ENCODE measurements around the gene ANKRD9. TPM values are rescaled to one million over a fixed set of nuclear protein-coding genes. Genes with fewer than 3 reads are reported as not detected.

The ANKRD9 gene
- total RNA-seq, 1 donor from 2014 or later = 10.8 TPM

- no peak overlapping the region for H3K27ac ChIP-seq
- Mint-ChIP-seq H3K36me3 (peaks cover 23% of the 10 kb centered on the region), H3K27me3 (ENCODE audit: insufficient read depth, low read depth) (no peaks in the 10 kb centered on the region), H3K4me1 (no peaks in the 10 kb centered on the region), H3K9me3 (no peaks in the 10 kb centered on the region), H3K4me3 (no peak overlapping the region), H3K27ac (no peak overlapping the region)
- H4K20me1 ChIP-seq (ENCODE audit: low read depth) = no peaks in the 10 kb centered on the region
- H3K4me3 ChIP-seq = no peak overlapping the region
- no peak overlapping the region for H3K9ac ChIP-seq
- no peaks in the 10 kb centered on the region for H3K27me3 ChIP-seq
- H3K9me3 ChIP-seq (ENCODE audit: low read depth) = no peaks in the 10 kb centered on the region
- no peaks in the 10 kb centered on the region for H3K4me1 ChIP-seq
- no peak overlapping the region for H2AFZ ChIP-seq (replicated peaks)
- H3K4me2 ChIP-seq = no peak overlapping the region
- no peak for DNase-seq (ENCODE audit: low spot score)
- no peak for TF ChIP-seq EZH2 (IDR thresholded peaks at IDR 0.05)
- no peak for TF ChIP-seq CTCF (IDR thresholded peaks at IDR 0.05)
- no peak for TF ChIP-seq EZH2phosphoT487 (IDR thresholded peaks at IDR 0.05)
- H3F3A ChIP-seq (ENCODE audit: low read depth) = no peaks in the 10 kb centered on the region
- no peaks in the 10 kb centered on the region for H3K79me2 ChIP-seq (ENCODE audit: low read depth)
- H3K36me3 ChIP-seq = no peaks in the 10 kb centered on the region
Observed at GRCh38 chr14:102472791-102473150, 36.8 kb downstream of the ANKRD9 start.

DNA sequence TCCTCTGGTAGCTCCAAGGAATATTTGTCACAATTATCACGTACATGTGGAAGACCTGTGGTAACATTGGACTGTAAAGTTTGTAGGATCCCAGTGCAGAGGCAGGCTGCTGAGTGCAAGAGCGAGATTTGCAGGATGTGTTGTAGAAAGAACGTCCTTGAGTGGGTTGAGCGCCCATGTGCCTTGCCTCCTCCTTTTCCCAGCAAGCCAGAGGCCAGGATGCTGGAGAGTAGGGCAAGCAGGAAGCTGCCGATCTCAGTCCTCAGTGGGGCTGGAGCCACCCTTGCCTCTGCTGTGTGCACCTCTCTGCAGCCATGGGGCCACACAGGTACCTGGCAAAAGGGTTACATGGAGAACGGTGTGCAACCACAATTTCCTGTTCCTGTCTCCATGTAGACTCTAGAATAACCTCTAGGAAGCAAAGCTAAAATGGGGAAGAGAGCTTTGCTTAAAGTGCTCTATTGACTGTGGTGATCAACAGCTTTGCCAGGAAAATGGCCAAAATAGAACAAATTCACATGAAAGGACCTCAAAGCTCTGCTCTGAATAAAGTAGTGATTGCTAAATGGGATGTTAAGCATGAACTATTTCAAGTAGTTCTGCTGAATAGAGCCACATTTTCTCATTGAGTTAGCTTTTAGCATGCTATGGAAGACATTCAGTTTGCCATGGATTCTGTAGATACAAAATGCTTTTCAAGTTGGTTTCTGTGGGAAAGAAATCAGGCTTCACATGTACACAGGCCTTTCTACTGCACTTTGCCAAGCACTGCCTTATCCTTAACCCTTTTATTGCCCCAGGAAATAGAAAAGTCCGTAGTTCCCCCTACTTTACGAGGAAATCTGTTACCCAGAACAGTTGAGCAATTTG is 37.4 kb downstream of the ANKRD9 start:
- Mint-ChIP-seq H3K9me3 (no peaks in the 10 kb centered on the region), H3K4me1 (no peaks in the 10 kb centered on the region), H3K36me3 (peaks cover 26% of the 10 kb centered on the region), H3K4me3 (no peak overlapping the region), H3K27ac (no peak overlapping the region), H3K27me3 (ENCODE audit: insufficient read depth, low read depth) (no peaks in the 10 kb centered on the region)
- no peaks in the 10 kb centered on the region for H3K9me3 ChIP-seq (ENCODE audit: low read depth)
- H3K79me2 ChIP-seq (ENCODE audit: low read depth) = no peaks in the 10 kb centered on the region
- no peaks in the 10 kb centered on the region for H3K27me3 ChIP-seq
- no peak overlapping the region for H3K4me3 ChIP-seq
- no peak overlapping the region for H3K27ac ChIP-seq
- no peaks in the 10 kb centered on the region for H3F3A ChIP-seq (ENCODE audit: low read depth)
- no peaks in the 10 kb centered on the region for H4K20me1 ChIP-seq (ENCODE audit: low read depth)
- no peaks in the 10 kb centered on the region for H3K36me3 ChIP-seq
- no peak overlapping the region for H2AFZ ChIP-seq (replicated peaks)
- H3K4me1 ChIP-seq = no peaks in the 10 kb centered on the region
- TF ChIP-seq CTCF (IDR thresholded peaks at IDR 0.05) = no peak
- TF ChIP-seq EZH2 (IDR thresholded peaks at IDR 0.05) = no peak
- no peak for TF ChIP-seq EZH2phosphoT487 (IDR thresholded peaks at IDR 0.05)
- DNase-seq (ENCODE audit: low spot score) = no peak
- no peak overlapping the region for H3K9ac ChIP-seq
- no peak overlapping the region for H3K4me2 ChIP-seq

DNA sequence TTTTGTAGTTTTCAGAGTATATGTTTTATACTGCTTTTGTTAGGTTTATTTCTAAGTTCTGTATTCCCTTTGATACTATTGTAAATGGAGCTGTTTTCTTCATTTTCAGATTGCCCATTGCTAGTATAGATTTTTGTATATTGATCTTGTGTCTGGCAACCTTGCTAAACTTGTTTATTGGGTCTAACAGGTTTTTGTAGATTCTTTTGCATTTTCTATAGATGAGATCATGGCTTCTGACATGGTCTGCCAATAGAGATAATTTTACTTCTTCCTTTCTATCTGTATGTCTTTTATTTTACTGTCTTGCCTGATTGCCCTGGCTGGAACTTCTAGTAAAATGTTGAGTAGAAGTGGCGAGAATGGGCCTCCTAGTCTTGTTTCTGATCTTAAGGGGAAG is 40.3 kb downstream of the ANKRD9 start:
- Histone ChIP-seq H2AFZ (replicated peaks) (no peak overlapping the region), H3K9me3 (ENCODE audit: low read depth) (no peaks in the 10 kb centered on the region), H3K27me3 (no peaks in the 10 kb centered on the region), H3K36me3 (no peaks in the 10 kb centered on the region), H3K9ac (no peak overlapping the region), H4K20me1 (ENCODE audit: low read depth) (no peaks in the 10 kb centered on the region), H3K4me3 (no peak overlapping the region), H3K79me2 (ENCODE audit: low read depth) (no peaks in the 10 kb centered on the region), H3K4me2 (no peak overlapping the region), H3F3A (ENCODE audit: low read depth) (no peaks in the 10 kb centered on the region), H3K4me1 (no peaks in the 10 kb centered on the region), H3K27ac (no peak overlapping the region)
- peaks cover 2% of the 10 kb centered on the region for H3K27me3 Mint-ChIP-seq (ENCODE audit: insufficient read depth, low read depth)
- H3K36me3 Mint-ChIP-seq = peaks cover 35% of the 10 kb centered on the region
- TF ChIP-seq EZH2 (IDR thresholded peaks at IDR 0.05) (no peak), EZH2phosphoT487 (IDR thresholded peaks at IDR 0.05) (no peak), CTCF (IDR thresholded peaks at IDR 0.05) (no peak)
- no peak for DNase-seq (ENCODE audit: low spot score)
- H3K27ac Mint-ChIP-seq = no peak overlapping the region
- no peak overlapping the region for H3K4me3 Mint-ChIP-seq
- H3K4me1 Mint-ChIP-seq = no peaks in the 10 kb centered on the region
- H3K9me3 Mint-ChIP-seq = no peaks in the 10 kb centered on the region

All from neural progenitor cell (in vitro differentiated cells).